HepG2 (cell line): Measurements from ENCODE around the gene HNRNPA1L2. TPM values are rescaled to one million over a fixed set of nuclear protein-coding genes. Genes with fewer than 3 reads are reported as not detected.

Experiments used
- ATAC-seq: fragments of 200-7000 bp; cut with Tn5 transposase; 3 replicates; pipeline ENCODE4 v1.9.1; 2020; ENCODE audit warnings: mild to moderate bottlenecking, moderate library complexity
- BruUV-seq: library from RNA; stranded (reverse); fragments of 400-500 nt; replicated peaks from 2 replicates; lab custom pipeline; 2021; lab: Mats Ljungman, UMichigan
- CTCF ChIA-PET: fragments of 300-600 bp; formaldehyde crosslinking; extraction: SDS; loops from one replicate; lab custom pipeline; 2021; ENCODE audit warnings: low total read pairs, inconsistent platforms, low intra/inter-chr PET ratio; lab: Yijun Ruan, JAX
- POLR2A ChIA-PET: fragments of 350-600 bp; sonication (Branson Sonifier 250); formaldehyde crosslinking; loops from one replicate; lab custom pipeline; 2020; ENCODE audit warnings: antibody characterized with exemption, inconsistent platforms; lab: Yijun Ruan, JAX
- DNase-seq: peaks from one replicate; pipeline ENCODE4 v3.0.0-alpha.2; 2015; ENCODE audit warnings: low spot score
- FAIRE-seq: peaks from 3 replicates; lab custom pipeline; 2011; peaks lifted over from hg19 to GRCh38; lab: Jason Lieb, UNC
- H2AFZ ChIP-seq: one replicate; pipeline ENCODE4 v1.6.1; 2011; ENCODE audit warnings: low read length, inconsistent platforms
- H3K27ac ChIP-seq: fragments of 300-600 bp; 3 replicates; pipeline ENCODE4 v1.8.0; 2011; ENCODE audit warnings: mixed run types, mild to moderate bottlenecking, mixed read lengths, low read length, inconsistent platforms; ENCODE audit not compliant: insufficient read depth; ENCODE audit errors: extremely low read length
- H3K27me3 ChIP-seq, 2 experiments: fragments of 200-600 bp in 1 of 2; 2 replicates in 1 of 2; 3 replicates in 1 of 2; pipeline versions ENCODE4 v1.6.0 to v1.8.0; 2011; ENCODE audit warnings: low read length in 2 of 2, mild to moderate bottlenecking in 2 of 2, moderate library complexity in 2 of 2, inconsistent platforms in 1 of 2; ENCODE audit not compliant: insufficient read depth in 2 of 2, control insufficient read depth in 1 of 2
- H3K36me3 ChIP-seq, 2 experiments: fragments of 200-600 bp in 1 of 2; replicated peaks in 1 of 2; 2 replicates in 1 of 2; 3 replicates in 1 of 2; pipeline versions ENCODE4 v1.5.1 to v1.8.0; 2011; ENCODE audit warnings: low read length in 2 of 2, inconsistent platforms in 1 of 2; ENCODE audit not compliant: insufficient read depth in 2 of 2, control insufficient read depth in 1 of 2
- H3K4me1 ChIP-seq: 2 replicates; pipeline ENCODE4 v1.5.1; 2012; ENCODE audit warnings: low read length, inconsistent platforms; ENCODE audit not compliant: insufficient read depth
- H3K4me2 ChIP-seq: 2 replicates; pipeline ENCODE4 v1.6.0; 2011; ENCODE audit warnings: low read depth, low read length, inconsistent platforms
- H3K4me3 ChIP-seq, 3 experiments: fragments of 200-600 bp in 1 of 3; sonication (generic), shearing (Covaris generic) in 1 of 3; replicated peaks in 1 of 3; 2 replicates each; pipeline ENCODE4 v1.5.1; 2011 to 2016; ENCODE audit warnings: low read length in 3 of 3, inconsistent platforms in 2 of 3, low read depth in 2 of 3, mild to moderate bottlenecking in 2 of 3, control low read depth in 1 of 3, mixed read lengths in 1 of 3; ENCODE audit not compliant: insufficient read depth in 1 of 3
- H3K79me2 ChIP-seq: one replicate; pipeline ENCODE4 v1.6.1; 2011; ENCODE audit warnings: low read length, inconsistent platforms; ENCODE audit not compliant: insufficient read depth
- H3K9ac ChIP-seq: 2 replicates; pipeline ENCODE4 v1.6.0; 2011; ENCODE audit warnings: mild to moderate bottlenecking, low read depth, low read length, inconsistent platforms; ENCODE audit not compliant: insufficient read depth
- H3K9me3 ChIP-seq: 2 replicates; pipeline ENCODE4 v1.5.1; 2012; ENCODE audit warnings: mild to moderate bottlenecking, low read length
- H4K20me1 ChIP-seq: 2 replicates; pipeline ENCODE4 v1.6.0; 2011; ENCODE audit warnings: inconsistent platforms, mild to moderate bottlenecking, low read length, moderate library complexity; ENCODE audit not compliant: insufficient read depth
- BRF2 ChIP-seq: sonication (generic); formaldehyde crosslinking; IDR thresholded peaks from 2 replicates; pipeline ENCODE4 v1.8.1; 2022; ENCODE audit warnings: mild to moderate bottlenecking, missing genetic modification reagents
- ELF3 ChIP-seq: IDR thresholded peaks from 2 replicates; pipeline ENCODE4 v1.6.1; 2016; ENCODE audit warnings: missing genetic modification reagents, missing compliant biosample characterization
- HNRNPUL1 ChIP-seq: fragments of 200-400 bp; formaldehyde crosslinking; IDR thresholded peaks from 2 replicates; pipeline ENCODE4 v1.6.1; 2017; ENCODE audit warnings: low read depth, mild to moderate bottlenecking, low read length, moderate library complexity
- SMC3 ChIP-seq: IDR thresholded peaks from 2 replicates; pipeline ENCODE4 v1.6.1; 2011; ENCODE audit warnings: low read length, improper control_type of control experiment
- YY1 ChIP-seq: IDR thresholded peaks from 2 replicates; pipeline ENCODE4 v1.6.1; 2011; ENCODE audit warnings: low read length, low read depth, moderate library complexity, mild to moderate bottlenecking; ENCODE audit not compliant: insufficient read depth, insufficient replicate concordance
- ZNF326 ChIP-seq: sonication (generic); formaldehyde crosslinking; IDR thresholded peaks from 2 replicates; pipeline ENCODE4 v1.4.0; 2020; ENCODE audit warnings: missing genetic modification reagents, borderline replicate concordance
- ZNF549 ChIP-seq: sonication (generic); formaldehyde crosslinking; IDR thresholded peaks from 2 replicates; pipeline ENCODE4 v1.5.0; 2020; ENCODE audit warnings: missing genetic modification reagents
- ZNF598 ChIP-seq: sonication (generic); formaldehyde crosslinking; IDR thresholded peaks from 2 replicates; pipeline ENCODE4 v1.5.1; 2020; ENCODE audit warnings: mild to moderate bottlenecking, missing genetic modification reagents, borderline replicate concordance
- ZNF746 ChIP-seq: sonication (generic); formaldehyde crosslinking; IDR thresholded peaks from 2 replicates; pipeline ENCODE4 v1.8.0; 2022; ENCODE audit warnings: mild to moderate bottlenecking, missing genetic modification reagents
- ZNF788 ChIP-seq: sonication (generic); formaldehyde crosslinking; IDR thresholded peaks from 2 replicates; pipeline ENCODE4 v1.5.0; 2020; ENCODE audit warnings: mild to moderate bottlenecking, missing genetic modification reagents, borderline replicate concordance
- ZSCAN25 ChIP-seq: sonication (generic); formaldehyde crosslinking; IDR thresholded peaks from 2 replicates; pipeline ENCODE4 v1.8.0; 2022; ENCODE audit warnings: mild to moderate bottlenecking, missing genetic modification reagents
- WGBS: methylation state at CpG from one replicate; pipeline ENCODE4 v1.1.6; 2017; ENCODE audit warnings: low lambda C conversion rate; 5-methylcytosine and 5-hydroxymethylcytosine counted together
- in situ Hi-C: cut with HindIII; loops from 2 replicates; pipeline ENCODE4 v1.10.0; 2017; ENCODE audit warnings: low pct_unique_long_range_greater_than_20kb; ENCODE audit not compliant: extremely low pct_ligation_motif_present
- intact Hi-C: fragments of 100-400 bp; cut with micrococcal nuclease; formaldehyde crosslinking; loops from one replicate; pipeline ENCODE4 v1.10.0; 2022; ENCODE audit not compliant: unreplicated experiment
- polyA plus RNA-seq, 8 experiments: library from polyadenylated mRNA; depleted of rRNA in 3 of 8; stranded (reverse) in 7 of 8; unstranded in 1 of 8; fragments of >200 nt; fragmentation: Illumina TruSeq in 4 of 8; extraction: Trizol in 4 of 8; gene quantifications; 2 replicates each; pipeline versions ENCODE4 v1.2.1 to v1.2.3, GENCODE V29; 2011 to 2016; ENCODE audit warnings: low read depth in 4 of 8, missing spikeins in 1 of 8, mixed read lengths in 1 of 8; ENCODE audit not compliant: insufficient read depth in 1 of 8
- total RNA-seq, 5 experiments: library from RNA; depleted of rRNA; stranded (reverse); fragments of >200 nt; fragmentation: Illumina TruSeq; extraction: Trizol; gene quantifications; 2 replicates each; pipeline ENCODE4 v1.2.3, GENCODE V29; 2016; ENCODE audit warnings: low read depth in 1 of 5
- TF ChIP-seq, protein P1 (sequence below): fragments of 450-650 bp; IDR thresholded peaks from 2 replicates; pipeline ENCODE4 v1.6.1; 2017
- TF ChIP-seq, protein P2 (sequence below): sonication (generic); formaldehyde crosslinking; IDR thresholded peaks from 2 replicates; pipeline ENCODE4 v1.8.1; 2023; ENCODE audit warnings: mild to moderate bottlenecking, moderate library complexity, missing genetic modification reagents
- TF ChIP-seq, protein P3 (sequence below): IDR thresholded peaks from 2 replicates; pipeline ENCODE4 v1.6.1; 2012; ENCODE audit warnings: inconsistent platforms
- TF ChIP-seq, protein P4 (sequence below): sonication (generic); formaldehyde crosslinking; IDR thresholded peaks from 2 replicates; pipeline ENCODE4 v1.4.0; 2020; ENCODE audit warnings: mild to moderate bottlenecking, missing genetic modification reagents

HNRNPA1L2 gene
- total and polyA plus RNA-seq, 2 of the 13 experiments (the other 11 are each of a cell fraction or from before 2014, with no cell fraction given): 3.6 to 7.1 TPM

DNA sequence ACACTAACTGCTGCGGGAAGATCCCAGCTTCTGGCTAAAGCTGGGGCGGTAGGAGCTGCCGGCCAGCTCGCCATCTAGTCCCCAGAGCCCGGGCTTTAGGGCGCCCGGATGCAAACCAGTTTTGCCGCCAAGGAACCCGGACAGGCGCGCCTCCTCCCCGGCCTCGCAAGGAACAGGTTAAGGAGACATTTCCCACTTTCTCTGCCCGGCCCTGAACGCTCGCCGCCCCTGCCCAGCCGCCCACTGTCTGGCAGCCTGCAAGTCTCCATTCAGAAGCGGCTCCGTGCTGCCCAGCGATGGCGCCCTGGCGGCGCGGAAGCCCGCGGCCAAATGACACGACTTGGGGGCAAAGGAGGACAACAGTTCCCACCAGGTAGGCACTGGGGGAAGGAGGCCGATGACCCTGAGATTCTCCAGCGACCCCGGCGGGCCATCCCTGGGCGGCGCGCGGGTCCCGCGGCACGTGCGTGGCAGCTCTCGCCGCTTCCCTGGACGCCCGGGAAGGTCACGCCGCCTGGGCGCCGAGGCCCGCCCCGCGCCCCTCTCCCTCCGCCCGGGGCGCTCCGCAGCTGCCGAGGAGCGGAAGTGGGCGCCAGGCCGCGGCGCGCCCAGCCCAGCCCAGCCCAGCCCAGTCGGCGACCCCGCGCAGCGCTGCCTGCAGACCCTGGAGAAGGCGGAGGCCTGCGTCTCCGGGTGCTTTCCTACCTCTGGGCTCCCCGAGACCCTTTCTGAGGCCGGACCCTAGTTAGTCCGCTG is 42.2 kb upstream of the HNRNPA1L2 start:
- no peaks in the 10 kb centered on the region for H4K20me1 ChIP-seq
- peak overlapping the region; percentile 82 for H3K27ac ChIP-seq
- H3K9ac ChIP-seq: peak overlapping the region; percentile 74
- no peaks in the 10 kb centered on the region; a peak in 1 of 5 replicates for H3K27me3 ChIP-seq
- ATAC-seq (peak; percentile 78), DNase-seq (no peak), FAIRE-seq (no peak)
- in situ Hi-C loops (loop anchor here (10.0 to 25.0 kb wide), 3 partner anchors 55 to 537 kb away; partner anchors contain the start of gene SUGT1), intact Hi-C loops (no loop called here)
- peak overlapping the region; percentile 64 for H3K4me2 ChIP-seq
- ChIA-PET CTCF (no interaction called here), POLR2A (interaction anchor here (1.7 to 3.8 kb wide), 2 partner anchors 17 to 53 kb away, joined by 16 to 19 read pairs; partner anchors contain the start of gene SUGT1)
- no peaks in the 10 kb centered on the region for H3K9me3 ChIP-seq
- H3K4me1 ChIP-seq: peaks cover 40% of the 10 kb centered on the region
- H3K36me3 ChIP-seq: no peaks in the 10 kb centered on the region
- BruUV-seq: TSS peak; percentile 54
- H3K79me2 ChIP-seq: no peaks in the 10 kb centered on the region
- peak overlapping the region; percentile 52 for H2AFZ ChIP-seq
- peak overlapping the region; percentile 64 to 69 (median 64); a peak in 5 of 6 replicates for H3K4me3 ChIP-seq
- 56% methylated on average over 22 of the region's 73 CpGs for WGBS
- TF ChIP-seq ZNF746 (CRISPR knock-in tag): no peak
- no peak for TF ChIP-seq ZSCAN25 (CRISPR knock-in tag)
- TF ChIP-seq, protein P1, sequence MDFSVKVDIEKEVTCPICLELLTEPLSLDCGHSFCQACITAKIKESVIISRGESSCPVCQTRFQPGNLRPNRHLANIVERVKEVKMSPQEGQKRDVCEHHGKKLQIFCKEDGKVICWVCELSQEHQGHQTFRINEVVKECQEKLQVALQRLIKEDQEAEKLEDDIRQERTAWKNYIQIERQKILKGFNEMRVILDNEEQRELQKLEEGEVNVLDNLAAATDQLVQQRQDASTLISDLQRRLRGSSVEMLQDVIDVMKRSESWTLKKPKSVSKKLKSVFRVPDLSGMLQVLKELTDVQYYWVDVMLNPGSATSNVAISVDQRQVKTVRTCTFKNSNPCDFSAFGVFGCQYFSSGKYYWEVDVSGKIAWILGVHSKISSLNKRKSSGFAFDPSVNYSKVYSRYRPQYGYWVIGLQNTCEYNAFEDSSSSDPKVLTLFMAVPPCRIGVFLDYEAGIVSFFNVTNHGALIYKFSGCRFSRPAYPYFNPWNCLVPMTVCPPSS: no peak
- TF ChIP-seq SMC3: no peak
- TF ChIP-seq ZNF788 (CRISPR knock-in tag): no peak
- no peak for TF ChIP-seq BRF2
- no peak for TF ChIP-seq ZNF326 (CRISPR knock-in tag)
- TF ChIP-seq ZNF549 (CRISPR knock-in tag): no peak
- no peak for TF ChIP-seq ELF3 (CRISPR knock-in tag)
- TF ChIP-seq, protein P2, sequence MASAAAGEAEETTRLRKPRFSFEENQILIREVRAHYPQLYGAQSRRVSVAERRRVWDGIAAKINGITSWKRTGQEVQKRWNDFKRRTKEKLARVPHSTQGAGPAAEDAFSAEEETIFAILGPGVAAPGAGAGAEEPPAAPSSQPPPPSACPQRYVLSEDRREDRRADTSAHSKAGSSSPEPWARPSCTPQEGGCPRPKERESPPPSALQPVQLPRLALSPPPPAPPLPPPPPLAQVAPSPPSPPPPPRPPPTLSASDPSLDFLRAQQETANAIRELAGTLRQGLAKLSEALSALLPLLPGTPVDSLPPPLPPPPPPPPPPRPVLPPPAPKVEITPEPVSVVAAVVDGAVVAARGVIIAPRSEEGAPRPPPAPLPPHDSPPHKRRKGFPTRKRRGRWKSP (CRISPR knock-in tag): 0 out of 2 replicates have a peak, but pooled peaks have one; percentile 24
- TF ChIP-seq YY1: peak; percentile 50
- TF ChIP-seq, protein P3, sequence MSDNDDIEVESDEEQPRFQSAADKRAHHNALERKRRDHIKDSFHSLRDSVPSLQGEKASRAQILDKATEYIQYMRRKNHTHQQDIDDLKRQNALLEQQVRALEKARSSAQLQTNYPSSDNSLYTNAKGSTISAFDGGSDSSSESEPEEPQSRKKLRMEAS: peak; percentile 65
- no peak for TF ChIP-seq HNRNPUL1
- no peak for TF ChIP-seq ZNF598 (CRISPR knock-in tag)
- TF ChIP-seq, protein P4, sequence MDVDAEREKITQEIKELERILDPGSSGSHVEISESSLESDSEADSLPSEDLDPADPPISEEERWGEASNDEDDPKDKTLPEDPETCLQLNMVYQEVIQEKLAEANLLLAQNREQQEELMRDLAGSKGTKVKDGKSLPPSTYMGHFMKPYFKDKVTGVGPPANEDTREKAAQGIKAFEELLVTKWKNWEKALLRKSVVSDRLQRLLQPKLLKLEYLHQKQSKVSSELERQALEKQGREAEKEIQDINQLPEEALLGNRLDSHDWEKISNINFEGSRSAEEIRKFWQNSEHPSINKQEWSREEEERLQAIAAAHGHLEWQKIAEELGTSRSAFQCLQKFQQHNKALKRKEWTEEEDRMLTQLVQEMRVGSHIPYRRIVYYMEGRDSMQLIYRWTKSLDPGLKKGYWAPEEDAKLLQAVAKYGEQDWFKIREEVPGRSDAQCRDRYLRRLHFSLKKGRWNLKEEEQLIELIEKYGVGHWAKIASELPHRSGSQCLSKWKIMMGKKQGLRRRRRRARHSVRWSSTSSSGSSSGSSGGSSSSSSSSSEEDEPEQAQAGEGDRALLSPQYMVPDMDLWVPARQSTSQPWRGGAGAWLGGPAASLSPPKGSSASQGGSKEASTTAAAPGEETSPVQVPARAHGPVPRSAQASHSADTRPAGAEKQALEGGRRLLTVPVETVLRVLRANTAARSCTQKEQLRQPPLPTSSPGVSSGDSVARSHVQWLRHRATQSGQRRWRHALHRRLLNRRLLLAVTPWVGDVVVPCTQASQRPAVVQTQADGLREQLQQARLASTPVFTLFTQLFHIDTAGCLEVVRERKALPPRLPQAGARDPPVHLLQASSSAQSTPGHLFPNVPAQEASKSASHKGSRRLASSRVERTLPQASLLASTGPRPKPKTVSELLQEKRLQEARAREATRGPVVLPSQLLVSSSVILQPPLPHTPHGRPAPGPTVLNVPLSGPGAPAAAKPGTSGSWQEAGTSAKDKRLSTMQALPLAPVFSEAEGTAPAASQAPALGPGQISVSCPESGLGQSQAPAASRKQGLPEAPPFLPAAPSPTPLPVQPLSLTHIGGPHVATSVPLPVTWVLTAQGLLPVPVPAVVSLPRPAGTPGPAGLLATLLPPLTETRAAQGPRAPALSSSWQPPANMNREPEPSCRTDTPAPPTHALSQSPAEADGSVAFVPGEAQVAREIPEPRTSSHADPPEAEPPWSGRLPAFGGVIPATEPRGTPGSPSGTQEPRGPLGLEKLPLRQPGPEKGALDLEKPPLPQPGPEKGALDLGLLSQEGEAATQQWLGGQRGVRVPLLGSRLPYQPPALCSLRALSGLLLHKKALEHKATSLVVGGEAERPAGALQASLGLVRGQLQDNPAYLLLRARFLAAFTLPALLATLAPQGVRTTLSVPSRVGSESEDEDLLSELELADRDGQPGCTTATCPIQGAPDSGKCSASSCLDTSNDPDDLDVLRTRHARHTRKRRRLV (CRISPR knock-in tag): no peak
